ENCODE data around the gene FARP2.

Gene FARP2

DNA sequence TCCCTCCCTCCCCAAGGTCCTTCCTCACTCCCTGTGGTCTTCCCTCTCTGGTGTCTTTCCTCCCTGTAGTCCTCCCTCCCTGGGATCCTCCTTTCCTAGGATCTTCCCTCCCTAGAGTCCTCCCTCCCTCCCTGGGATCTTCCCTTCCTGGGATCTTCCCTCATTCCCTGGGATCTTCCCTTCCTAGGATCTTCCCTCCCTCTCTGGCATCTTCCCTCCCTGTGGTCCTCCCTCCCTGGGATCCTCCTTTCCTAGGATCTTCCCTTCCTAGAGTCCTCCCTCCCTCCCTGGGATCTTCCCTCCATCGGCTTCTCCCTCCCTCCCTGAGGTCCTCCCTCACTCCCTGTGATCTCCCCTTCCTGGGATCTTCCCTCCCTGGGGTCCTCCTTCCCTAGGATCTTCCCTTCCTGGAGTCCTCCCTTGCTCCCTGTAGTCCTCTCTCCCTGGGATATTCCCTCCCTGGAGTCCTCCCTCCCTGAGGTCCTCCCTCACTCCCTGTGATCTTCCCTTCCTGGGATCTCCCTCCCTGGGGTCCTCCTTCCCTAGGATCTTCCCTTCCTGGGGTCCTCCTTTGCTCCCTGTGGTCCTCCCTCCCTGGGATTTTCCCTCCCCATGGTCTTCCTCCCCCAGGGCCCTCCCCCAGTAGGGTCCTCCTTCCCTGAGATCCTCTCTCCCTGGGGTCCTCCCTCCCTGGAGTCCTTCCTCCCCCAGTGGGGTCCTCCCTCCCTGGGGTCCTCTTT, 129.3 kb downstream of the FARP2 start:
- no peak for DNase-seq (ENCODE audit: low read depth in 4 of 4, low spot score in 1 of 4)

DNA sequence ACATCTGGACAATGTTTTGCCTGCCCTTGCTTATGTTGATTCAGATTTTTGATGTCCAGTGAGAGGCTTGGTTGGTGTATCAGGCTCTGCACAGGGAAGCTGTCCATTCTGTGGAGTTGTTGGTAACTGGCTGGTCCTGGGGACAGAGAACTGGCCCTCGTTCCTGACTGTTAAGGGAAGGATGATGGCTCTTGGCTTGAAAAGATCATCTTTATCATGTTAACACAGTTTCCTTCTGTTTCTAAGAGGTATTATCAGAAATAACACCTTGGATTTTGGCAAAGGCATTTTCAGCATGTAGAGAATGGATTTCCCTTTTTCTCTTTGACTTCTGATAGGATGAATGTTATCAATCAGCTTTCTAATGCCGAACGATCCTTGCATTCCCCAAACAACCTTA, 133.0 kb downstream of the FARP2 start:
- no peak for DNase-seq (ENCODE audit: low read depth in 4 of 4, low spot score in 1 of 4)

DNA sequence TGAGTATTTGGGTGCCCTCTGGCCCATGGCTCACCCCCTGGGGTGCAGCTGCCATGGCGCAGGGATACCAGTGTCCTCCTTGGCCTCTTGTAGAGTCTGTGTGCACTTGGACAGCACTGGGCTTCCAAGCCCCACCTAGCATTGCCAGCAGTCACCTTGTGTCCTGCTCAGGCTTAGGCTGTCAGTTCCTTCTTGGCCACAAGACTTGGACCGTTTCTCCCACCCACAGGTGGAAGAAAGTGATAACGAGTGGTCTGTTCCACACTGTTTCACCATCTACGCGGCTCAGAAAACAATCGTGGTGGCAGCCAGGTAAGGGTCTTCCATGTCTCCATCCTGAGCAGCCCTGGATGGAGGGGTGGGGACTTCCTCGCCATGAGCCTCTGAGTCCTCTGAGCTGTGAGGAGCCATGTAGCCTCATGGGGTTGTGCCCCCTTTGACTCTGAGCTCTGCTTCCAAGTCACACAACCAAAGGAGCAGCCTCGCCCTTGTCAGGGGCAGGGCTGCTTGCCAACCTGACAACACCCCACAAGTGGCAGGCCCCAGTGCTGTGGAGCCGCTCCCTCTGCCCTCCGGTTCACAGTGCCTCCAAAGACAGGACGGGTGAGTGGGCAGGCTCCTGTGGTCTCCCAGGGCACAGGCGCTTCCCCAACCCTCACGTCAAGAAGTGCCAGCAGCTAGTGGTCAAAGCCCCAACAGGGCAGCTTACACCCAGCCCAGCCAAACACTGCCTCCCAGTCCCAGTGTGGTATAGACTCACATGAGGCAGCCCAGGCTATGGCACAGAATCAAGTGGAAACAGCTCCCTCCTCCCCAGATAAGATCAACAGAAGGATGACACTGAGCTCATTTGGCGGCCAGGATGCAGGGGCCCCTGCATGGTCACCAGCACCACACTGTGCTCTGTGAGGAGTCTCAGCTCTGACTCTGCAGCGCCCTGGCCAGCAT, 133.9 kb downstream of the FARP2 start:
- DNase-seq (ENCODE audit: low read depth in 4 of 4, low spot score in 1 of 4): no peak

DNA sequence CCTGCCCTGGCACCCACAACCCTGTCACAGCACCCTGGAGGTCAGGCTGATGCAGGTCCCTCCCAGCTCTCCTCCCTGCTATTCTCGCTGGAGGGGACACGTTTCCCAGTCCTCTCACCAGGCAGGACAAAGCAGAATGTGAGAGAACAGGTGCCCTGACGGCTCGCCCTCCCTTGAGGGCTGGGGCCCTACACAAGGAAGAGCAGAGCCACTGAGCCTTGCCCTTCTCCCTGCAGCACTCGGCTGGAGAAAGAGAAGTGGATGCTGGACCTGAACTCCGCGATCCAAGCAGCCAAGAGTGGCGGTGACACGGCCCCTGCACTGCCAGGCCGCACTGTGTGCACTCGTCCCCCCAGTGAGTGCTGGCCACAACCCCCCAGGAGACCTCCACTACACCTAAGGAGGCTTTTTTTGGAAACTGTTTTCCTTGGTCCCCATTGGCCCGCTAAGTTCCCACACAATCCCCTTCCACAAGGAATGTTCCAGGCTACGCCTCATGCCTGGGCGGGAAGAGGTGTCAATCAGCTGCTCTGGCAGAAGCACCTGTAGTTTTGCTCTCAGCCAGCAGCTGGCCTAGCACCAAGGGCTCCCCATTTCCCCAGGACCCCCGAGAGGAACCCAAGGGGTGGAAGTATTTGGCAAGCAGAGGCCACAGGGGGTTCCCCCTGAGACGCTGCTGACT, 134.9 kb downstream of the FARP2 start:
- no peak for DNase-seq (ENCODE audit: low read depth in 4 of 4, low spot score in 1 of 4)

DNA sequence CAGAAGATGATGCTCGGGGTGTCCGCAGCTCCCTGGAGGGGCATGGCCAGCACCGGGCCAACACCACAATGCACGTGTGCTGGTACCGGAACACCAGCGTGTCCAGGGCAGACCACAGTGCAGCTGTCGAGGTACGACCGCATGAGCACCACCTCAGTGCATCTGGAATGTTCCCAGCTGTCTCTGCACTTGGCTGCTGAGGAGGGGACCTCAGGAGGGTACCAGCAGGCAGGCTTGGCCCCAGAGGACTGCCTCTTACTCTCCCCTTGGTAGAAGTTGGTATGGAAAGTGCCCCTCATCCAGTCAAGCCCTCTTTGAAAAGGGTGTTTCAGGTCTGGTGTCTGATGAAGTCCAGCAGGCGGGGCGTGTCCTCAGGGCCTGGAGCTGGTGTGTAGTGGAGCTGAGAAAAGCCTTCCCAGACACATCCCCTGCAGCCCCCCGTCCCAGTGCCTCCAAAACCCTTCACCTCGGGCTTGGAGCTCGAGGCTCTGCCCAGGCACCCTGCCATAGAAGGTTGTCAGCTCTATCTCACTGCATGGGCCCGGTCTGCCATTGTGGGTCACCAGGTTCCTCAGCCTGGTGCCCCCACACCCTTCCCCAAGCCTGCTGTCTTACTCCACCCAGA, 135.6 kb downstream of the FARP2 start:
- DNase-seq (ENCODE audit: low read depth in 4 of 4, low spot score in 1 of 4): no peak

DNA sequence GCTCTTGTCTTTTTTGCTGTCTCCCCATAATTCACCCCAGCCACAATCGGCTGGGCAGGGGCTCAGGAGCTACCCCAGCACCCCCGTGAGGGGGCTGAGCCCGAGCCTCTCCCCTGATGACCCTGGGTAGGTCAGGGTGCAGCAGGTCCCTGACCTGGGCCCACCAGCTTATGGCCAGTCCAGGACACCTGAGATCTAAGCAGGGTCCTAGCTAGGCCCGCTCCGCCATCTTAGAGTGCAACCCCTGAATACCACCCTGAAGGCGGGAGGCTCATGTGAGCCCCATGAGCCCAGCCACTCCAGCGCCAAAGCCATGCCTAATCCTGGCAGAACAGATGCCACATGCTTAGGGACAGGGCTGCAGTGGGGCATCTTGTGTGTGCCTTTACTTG, 136.1 kb downstream of the FARP2 start:
- DNase-seq (ENCODE audit: low read depth in 4 of 4, low spot score in 1 of 4): no peak

DNA sequence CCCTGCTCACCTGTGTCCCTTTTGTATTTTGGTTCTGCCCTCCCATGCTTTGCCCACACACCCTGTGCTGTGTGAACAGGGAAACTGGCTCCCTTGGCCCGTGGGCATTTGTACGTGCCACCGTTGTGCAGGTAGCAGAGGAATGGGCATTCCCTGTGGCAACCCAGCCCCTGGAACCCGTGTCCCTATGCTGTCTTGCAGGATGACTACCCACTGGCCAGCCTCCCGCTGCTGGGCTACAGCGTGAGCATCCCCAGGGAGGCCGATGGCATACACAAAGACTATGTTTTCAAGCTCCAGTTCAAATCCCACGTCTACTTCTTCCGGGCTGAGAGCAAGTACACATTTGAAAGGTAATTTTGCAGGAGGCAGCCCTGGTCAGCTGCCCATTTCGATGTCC, 137.0 kb downstream of the FARP2 start:
- no peak for DNase-seq (ENCODE audit: low read depth in 4 of 4, low spot score in 1 of 4)

DNA sequence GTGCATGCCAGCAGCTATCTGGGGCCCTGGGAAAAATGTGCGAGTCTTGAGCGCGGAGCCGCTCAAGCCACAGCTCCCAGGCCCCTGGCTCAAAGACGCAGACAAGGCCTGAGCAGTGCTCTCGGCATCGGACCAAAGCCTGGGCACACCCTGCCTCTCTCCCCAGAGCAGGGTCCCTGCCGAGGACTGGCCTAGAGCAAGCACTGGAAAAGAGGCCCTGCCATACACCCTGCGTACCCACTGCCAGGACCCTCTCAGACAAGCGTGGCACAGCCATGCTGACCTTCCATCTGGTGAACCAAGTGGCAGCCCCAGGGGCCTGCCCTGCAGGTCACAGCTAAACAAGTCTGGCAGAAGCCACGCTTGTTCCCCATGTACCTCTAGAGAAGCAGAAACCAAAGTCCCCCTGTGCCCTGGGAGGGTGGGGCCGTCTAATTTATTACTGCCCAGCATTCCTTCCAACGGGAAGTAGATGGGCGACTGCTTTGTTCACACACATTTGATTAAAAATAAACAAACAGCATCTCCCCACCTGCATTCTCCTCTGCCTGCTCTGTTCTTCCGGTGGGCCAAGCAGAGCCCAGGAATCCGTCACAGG, 138.3 kb downstream of the FARP2 start:
- DNase-seq (ENCODE audit: low read depth in 4 of 4, low spot score in 1 of 4): no peak

DNA sequence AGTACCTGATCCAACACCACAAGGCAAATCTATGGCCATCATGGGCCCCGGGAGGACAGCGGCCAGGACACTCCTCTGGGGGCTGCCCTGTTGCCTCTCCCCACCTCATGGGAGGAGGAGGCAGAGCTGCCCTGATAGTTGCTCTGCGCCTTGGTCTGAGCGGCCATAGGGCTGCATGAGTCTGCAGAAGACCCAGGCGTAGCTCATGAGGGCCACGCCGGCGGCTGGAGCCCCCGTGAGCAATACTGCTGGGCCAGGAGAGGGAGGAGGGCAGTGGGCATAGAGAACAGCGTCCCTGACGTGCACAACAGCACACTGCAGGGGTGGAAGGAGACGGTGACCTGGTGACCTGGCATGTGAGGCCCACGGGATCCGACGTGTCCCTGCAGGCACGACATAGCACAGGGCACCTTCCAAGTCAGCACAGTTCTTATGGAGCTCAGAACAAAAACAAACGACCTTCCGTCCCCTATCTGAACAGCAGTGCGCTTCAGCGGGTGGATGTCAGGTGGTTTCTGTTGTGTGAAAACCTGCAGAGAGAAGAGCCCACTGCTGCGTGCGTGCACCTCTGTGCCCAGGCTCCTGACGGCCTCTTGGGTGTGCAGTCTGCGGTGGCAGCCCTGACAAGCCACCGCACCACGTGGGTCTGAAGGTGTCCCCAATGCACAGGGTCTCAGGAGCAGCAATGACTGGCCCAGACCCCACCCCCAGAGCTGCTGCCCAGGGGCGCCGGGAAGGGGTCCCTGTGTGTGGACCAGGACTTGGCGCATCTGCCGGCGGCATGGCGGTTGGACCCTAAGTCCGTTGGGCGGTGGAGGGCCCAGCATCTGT, 139.3 kb downstream of the FARP2 start:
- DNase-seq (ENCODE audit: low read depth in 4 of 4, low spot score in 1 of 4): no peak

DNA sequence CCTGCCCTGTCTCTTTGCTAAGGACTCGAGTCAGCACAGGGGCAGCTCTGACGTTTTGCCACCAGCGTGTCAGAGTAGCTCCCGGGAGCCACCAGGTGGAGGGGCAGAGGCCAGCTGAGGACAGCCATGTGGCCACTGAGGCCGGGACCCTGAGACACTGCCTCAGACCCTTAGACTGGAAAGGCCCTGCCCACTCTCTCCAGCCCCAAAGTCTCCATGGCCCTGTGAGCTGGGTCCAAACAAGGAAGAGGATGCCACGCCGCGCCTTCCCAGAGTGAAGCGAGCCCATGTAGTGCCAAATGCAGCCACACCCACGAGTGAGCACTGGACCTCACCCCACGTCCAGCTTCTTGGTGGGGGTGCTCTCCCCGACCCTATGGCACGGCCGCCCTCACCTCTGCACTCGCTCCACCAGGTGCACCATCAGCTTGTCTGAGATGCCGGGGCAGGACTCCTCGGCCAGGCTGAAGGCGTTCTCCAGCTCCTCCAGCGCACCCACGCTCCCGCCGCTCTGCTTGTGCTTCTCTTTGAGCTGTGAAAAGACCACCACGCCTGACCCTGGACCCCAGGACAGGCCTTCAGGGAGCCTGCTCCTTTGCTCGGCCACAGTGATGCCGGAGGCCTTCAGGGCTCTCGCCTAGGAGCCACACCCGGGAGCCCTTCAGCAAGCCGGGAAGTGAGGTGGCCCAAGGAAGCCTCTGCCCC, 140.1 kb downstream of the FARP2 start:
- no peak for DNase-seq (ENCODE audit: low read depth in 4 of 4, low spot score in 1 of 4)

DNA sequence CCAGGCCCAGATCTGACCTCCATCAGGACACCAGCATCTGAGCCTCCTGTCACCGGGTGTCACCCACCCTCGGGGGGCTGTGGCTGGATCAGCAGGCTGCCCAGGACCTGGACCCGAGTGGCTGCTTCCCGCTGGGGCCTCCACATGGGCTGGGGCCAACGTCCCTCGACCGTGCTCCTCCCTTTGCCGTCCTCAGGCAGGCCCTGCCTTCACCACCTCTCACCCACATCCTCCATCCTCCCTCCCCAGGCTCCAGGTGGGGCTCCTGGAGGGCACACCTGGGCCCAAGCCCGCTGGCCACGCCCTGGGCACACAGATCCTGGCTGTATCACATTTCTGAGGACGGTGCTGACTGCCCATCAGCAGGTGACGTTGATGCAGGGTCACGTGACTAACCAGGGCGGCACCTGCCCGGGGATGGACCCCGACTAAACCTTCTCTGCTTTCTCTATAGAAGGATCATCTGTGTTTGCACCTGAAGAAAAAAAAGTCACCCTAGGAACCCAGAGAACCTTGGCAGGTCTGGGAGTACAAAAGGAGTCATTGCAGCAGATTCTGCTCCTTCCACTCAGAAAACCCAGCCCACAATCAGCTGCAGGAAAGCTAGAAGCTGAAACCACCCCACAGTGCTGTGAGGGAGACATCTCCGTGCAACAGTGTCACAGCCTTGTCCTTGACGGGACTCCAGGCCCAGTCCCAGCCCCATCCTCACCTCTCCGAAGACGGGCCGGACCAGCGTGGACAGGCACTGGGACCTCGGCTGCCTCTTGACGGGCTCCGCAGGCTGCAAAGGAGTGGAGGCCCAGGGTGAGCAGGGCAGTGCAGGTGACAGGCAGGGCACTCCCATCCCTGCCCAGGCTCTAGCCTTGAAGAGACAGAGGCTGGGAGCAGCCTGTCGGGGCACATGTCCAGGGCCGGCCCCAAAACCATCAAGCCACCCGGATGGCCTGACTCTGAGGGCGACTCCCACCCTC, 141.1 kb downstream of the FARP2 start:
- DNase-seq (ENCODE audit: low read depth in 4 of 4, low spot score in 1 of 4): no peak

DNA sequence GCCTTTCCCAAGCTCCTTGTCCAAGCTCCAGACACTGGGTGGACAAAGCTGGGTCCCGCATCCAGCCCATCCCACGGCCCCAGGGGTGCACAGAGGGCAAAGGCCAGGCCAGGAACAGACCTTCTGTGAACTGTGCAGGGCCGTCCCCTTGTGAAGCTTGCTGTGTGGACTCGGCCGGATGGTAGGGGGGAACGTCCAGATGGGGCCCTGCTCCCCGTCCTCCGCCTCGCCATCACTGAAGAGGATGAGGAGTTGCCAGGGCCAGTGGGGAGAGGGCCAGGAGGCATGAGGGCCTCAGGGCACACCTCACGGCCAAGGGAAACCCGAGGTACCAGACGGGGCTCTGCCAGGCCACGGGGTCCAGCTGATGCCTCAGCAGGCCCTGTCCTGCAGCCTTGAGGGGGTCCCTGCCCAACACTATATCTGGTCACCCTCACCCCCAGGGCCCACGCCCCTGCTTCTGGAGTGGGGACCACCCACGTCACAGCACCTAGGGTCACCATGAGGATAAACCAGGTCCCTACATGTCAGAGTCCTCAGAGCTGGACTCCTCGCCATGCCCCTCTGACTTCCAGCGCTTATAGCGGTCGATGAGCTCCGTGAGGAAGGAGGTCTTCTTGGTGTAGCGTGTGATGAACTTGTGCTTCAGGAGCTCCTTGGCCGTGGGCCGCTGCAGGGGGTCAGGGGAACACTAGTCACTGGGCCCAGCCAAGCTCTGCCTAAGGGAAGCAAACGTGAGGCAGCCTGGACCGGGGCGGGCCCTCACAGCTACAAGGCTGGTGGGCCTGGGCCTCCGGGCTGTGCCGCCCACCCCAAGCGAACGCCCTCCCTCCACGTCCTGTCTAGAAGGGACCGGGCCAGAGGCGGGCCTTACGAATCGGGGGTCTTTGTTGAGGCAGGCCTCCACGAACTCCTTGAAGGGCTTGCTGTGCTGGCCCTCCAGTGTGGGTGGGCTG, 142.3 kb downstream of the FARP2 start:
- DNase-seq (ENCODE audit: low read depth in 4 of 4, low spot score in 1 of 4): no peak

DNA sequence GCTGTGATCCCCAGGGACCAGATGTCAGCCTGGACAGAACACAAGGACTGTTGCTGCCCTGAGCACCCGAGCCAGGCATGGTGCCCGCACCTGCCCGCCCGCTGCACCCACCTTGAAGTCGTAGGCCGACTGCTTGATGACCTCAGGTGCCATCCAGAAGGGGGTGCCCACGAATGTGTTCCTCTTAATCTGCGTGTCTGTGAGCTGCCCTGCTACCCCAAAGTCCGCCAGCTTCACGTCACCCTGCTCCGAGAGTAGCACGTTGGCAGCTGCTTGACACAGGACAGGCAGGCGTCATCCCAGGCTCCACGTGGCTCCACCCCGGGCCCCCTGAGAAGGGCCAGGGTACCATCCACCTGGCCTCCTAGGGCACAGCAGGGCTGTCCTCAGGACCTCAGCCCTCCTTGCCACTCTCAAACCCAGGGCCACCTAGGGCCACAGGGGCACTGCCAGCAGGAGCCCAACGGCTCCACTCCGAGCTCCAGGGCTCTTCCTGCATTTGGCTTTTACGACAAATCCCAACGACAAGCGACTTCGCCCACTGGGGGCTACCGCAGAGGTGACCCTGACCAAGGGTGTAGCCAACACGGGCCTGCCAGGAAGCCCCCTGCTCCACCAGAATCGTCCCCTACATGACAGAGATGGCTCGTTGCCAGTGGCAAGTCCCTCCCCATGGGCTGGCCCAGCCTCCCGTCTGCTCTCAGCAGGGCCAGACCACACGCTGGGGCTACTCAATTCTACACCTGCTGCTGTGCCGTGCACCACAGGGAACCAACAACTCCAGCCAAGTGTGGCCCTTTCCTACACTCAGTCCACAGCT, 143.3 kb downstream of the FARP2 start:
- DNase-seq (ENCODE audit: low read depth in 4 of 4, low spot score in 1 of 4): no peak

DNA sequence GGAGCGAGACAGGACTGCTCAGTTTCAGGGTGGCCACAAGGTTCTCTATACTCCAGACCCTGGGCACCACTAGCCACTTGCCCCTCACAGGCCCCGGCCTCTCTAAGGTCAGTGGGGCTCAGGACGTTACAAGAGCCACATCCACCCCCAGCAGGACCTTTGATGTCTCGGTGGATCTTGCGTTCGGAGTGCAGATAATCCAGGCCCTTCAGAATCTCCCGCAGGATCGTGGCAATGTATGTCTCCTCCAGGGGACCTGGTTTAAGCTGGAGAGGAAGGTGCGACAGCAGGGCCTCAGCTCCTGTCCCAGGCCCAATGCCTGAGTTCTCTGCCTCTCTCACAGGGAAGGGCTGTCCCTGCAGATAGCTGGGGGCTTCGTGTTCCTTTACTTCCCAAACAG, 143.9 kb downstream of the FARP2 start:
- DNase-seq (ENCODE audit: low read depth in 4 of 4, low spot score in 1 of 4): no peak

DNA sequence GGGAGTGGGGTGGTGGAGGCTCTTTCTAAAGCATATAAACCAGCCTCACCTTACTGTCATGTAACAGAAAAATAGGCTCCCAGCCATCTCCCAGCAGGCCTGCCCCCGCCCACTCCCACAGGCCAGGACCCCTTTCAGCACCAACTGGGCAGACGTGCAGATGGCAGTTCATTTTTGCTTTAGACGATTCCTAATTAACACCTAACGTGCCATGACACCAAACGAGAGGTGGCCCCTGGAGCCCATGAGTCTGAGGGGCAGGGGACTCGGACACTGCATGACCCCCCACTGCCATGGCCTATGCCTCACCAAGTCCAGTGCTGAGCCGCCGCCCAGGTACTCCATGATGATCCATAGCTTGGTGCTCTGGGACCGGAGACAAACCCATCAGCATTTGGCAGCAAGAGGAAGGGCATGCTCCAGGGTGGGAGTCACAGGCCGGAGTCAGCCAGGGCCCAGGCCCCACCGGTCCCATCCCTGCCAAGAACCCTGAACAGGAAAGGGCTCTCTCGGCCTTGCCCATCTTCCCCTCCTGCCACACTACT, 144.4 kb downstream of the FARP2 start:
- no peak for DNase-seq (ENCODE audit: low read depth in 4 of 4, low spot score in 1 of 4)

DNA sequence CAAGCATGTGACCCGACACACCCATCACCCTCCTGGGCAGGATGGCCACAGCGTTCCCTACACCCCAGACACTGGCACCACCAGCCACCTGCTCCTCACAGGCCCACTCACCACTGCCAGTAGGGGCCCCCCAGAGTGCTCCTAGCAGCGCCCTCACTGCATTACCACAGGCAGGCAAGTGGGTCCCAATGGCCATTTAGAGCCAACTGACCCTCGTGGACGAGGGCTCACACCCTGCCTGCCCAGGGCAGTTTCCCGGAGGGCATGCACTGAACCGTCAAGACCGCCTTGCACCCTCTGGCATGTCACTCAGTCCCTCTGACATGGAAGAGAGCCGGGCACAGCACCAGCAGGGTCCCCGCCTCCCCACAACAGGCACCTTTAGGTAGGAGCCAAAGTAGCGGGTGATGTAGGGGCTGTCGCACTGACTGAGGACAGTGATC, 145.0 kb downstream of the FARP2 start:
- no peak for DNase-seq (ENCODE audit: low read depth in 4 of 4, low spot score in 1 of 4)

All from stimulated activated CD4-positive, alpha-beta T cell treated with anti-CD3 and anti-CD28 coated beads, Interleukin-1b, Interleukin-23, amount 100 ng/mL, for 24 hours (primary cell).